Activated CD4-positive, alpha-beta memory T cell treated with anti-CD3 and anti-CD28 coated beads for 36 hours (primary cell): ENCODE measurements around the gene NBPF15. TPM values are rescaled to one million over a fixed set of nuclear protein-coding genes. Genes with fewer than 3 reads are reported as not detected.
"Not testable (repeated sequence)": the region's sequence is repeated elsewhere in the genome, so short reads cannot be mapped to it uniquely, and the experiment has no call there.

Source experiments
- CTCF ChIA-PET: fragments of 350-600 bp; sonication (Branson Sonifier 250); formaldehyde crosslinking; loops from one replicate; lab custom pipeline; 2021; ENCODE audit warnings: antibody characterized with exemption, inconsistent platforms; lab: Charles Lee
- POLR2A ChIA-PET: fragments of 350-600 bp; sonication (Branson Sonifier 250); formaldehyde crosslinking; loops from one replicate; lab custom pipeline; 2021; ENCODE audit warnings: antibody characterized with exemption; lab: Charles Lee
- DNase-seq: peaks from one replicate; pipeline ENCODE4 v3.0.0-alpha.2; 2020
- H3K27ac Mint-ChIP-seq: one replicate; pipeline ENCODE4 v1.8.0; 2021; ENCODE audit warnings: mixed read lengths
- H3K27me3 Mint-ChIP-seq: one replicate; pipeline ENCODE4 v1.8.0; 2021; ENCODE audit warnings: mixed read lengths
- H3K36me3 Mint-ChIP-seq: one replicate; pipeline ENCODE4 v1.8.0; 2021; ENCODE audit warnings: mixed read lengths
- H3K4me1 Mint-ChIP-seq: one replicate; pipeline ENCODE4 v1.8.0; 2021; ENCODE audit warnings: low read depth, mixed read lengths
- H3K4me3 Mint-ChIP-seq: one replicate; pipeline ENCODE4 v1.8.0; 2021; ENCODE audit warnings: mild to moderate bottlenecking, mixed read lengths
- H3K9me3 Mint-ChIP-seq: one replicate; pipeline ENCODE4 v1.8.0; 2021; ENCODE audit warnings: mixed read lengths
- intact Hi-C: fragments of 100-400 bp; cut with micrococcal nuclease; formaldehyde crosslinking; loops from one replicate; pipeline ENCODE4 v1.15.1; 2023
- total RNA-seq, 2 experiments: library from RNA; stranded (reverse); gene quantifications; one replicate each; pipeline ENCODE4 v1.2.3, GENCODE V29; 2021

Gene NBPF15, protein sequence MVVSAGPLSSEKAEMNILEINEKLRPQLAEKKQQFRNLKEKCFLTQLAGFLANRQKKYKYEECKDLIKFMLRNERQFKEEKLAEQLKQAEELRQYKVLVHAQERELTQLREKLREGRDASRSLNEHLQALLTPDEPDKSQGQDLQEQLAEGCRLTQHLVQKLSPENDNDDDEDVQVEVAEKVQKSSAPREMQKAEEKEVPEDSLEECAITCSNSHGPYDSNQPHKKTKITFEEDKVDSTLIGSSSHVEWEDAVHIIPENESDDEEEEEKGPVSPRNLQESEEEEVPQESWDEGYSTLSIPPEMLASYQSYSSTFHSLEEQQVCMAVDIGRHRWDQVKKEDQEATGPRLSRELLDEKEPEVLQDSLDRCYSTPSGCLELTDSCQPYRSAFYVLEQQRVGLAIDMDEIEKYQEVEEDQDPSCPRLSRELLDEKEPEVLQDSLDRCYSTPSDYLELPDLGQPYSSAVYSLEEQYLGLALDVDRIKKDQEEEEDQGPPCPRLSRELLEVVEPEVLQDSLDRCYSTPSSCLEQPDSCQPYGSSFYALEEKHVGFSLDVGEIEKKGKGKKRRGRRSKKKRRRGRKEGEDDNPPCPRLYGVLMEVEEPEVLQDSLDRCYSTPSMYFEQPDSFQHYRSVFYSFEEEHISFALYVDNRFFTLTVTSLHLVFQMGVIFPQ
- total RNA-seq = 10 to 100 TPM; 56.3 to 58.2 TPM

- CTCF ChIA-PET, H3K4me1 Mint-ChIP-seq, intact Hi-C loops, H3K36me3 Mint-ChIP-seq, POLR2A ChIA-PET, H3K27me3 Mint-ChIP-seq, H3K9me3 Mint-ChIP-seq: not testable (repeated sequence)
- H3K27ac Mint-ChIP-seq = peak within 1 kb of the TSS; percentile 91
- DNase-seq = peak; percentile 81
- H3K4me3 Mint-ChIP-seq = peak within 1 kb of the TSS; percentile 99
Measured at GRCh38 chr1:144461136-144461759, at the start of gene NBPF15. Gene NBPF15, minus strand, starts transcription at chr1:144461669. Its CDS starts 21,666 bp downstream, at chr1:144440003.

DNA sequence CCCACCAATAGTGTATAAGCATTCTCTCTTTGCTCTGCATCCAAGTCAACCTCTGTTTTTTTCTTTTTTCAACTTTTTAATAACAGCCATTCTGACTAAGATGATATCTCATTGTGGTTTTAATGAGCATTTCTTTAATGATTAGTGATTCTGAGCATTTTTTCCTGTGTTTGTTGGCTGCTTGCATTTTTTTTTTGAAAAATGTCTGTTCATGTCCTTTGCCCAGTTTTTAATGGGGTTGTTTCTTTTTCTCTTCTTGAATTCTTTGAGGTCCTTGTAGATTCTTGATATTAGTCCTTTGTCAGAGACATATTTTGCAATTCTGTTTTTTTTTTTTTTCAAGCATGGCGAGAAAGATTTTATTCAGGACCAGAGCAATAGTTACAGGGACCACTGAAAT, 35.0 kb upstream of the NBPF15 start:
- H3K36me3 Mint-ChIP-seq, CTCF ChIA-PET, H3K9me3 Mint-ChIP-seq, H3K27ac Mint-ChIP-seq, H3K4me1 Mint-ChIP-seq, DNase-seq, intact Hi-C loops, H3K27me3 Mint-ChIP-seq, H3K4me3 Mint-ChIP-seq, POLR2A ChIA-PET: not testable (repeated sequence)

DNA sequence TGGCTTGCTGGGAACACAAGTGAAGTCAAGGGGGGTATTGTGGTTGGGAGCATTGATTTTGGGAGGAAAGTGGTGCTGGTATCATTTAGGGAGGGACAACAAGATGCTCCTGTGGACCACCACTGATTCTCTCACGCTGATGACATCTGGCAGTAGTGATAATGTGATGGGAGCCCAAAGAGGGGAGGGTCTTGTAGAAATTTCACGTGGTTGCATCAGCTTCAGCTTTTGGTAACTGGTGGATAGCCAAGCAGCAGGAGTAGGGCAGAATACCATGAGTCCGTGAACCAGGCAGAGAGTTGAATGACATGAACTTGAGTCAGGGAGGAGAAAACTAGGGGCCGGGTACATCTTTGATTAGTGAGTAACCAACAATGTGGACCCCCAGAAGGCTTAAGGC, 32.7 kb upstream of the NBPF15 start:
- H3K36me3 Mint-ChIP-seq, CTCF ChIA-PET, POLR2A ChIA-PET, H3K27ac Mint-ChIP-seq, H3K27me3 Mint-ChIP-seq, intact Hi-C loops, H3K4me3 Mint-ChIP-seq, DNase-seq, H3K9me3 Mint-ChIP-seq, H3K4me1 Mint-ChIP-seq: not testable (repeated sequence)

DNA sequence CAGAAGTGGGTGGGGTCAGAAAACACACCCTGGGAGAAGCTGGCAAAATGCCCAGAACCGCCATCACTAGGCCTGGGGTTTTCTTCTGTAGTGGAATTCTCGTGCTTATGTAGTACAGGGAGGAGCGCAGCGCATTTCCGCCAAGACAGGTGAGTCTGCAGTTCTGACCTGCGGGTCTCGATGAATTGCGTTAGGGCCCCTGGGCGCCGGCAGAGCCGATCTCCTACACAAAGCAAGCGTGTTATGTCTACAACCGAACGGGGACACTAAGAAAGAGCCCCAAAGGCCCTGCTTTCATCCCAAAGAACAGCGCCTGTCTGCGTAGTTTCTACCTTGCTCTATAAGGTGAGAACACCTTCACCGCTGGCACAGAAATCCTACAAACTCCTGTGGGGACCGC, 28.9 kb upstream of the NBPF15 start:
- intact Hi-C loops, H3K4me1 Mint-ChIP-seq, H3K36me3 Mint-ChIP-seq, H3K9me3 Mint-ChIP-seq, H3K27me3 Mint-ChIP-seq, CTCF ChIA-PET, H3K27ac Mint-ChIP-seq, POLR2A ChIA-PET: not testable (repeated sequence)
- peak overlapping the region; percentile 60 for H3K4me3 Mint-ChIP-seq
- peak; percentile 39 for DNase-seq

DNA sequence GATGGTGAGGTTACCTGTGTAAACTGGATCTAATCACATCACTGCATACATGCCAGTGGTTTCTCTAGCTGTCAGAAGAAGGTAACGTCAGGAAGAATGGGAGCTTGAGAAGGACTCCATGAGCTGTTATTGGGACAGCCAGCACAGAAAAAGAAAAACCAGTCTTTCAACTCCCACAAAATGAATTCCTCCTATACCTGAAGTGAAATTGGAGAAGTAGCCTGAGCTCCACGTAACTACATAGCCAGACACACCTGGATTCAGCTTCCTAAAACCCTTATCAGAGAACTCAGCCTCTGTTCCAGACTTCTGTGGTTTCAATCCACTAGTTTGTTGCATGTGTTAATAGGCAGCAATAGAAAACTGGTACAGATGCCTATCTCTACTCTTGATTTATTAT, 25.5 kb upstream of the NBPF15 start:
- H3K36me3 Mint-ChIP-seq, H3K9me3 Mint-ChIP-seq, H3K4me1 Mint-ChIP-seq, H3K27me3 Mint-ChIP-seq, DNase-seq, H3K4me3 Mint-ChIP-seq, H3K27ac Mint-ChIP-seq, intact Hi-C loops, CTCF ChIA-PET, POLR2A ChIA-PET: not testable (repeated sequence)

GRCh38 chr1:144485048-144485993, 23.9 kb upstream of the NBPF15 start:
- H3K27me3 Mint-ChIP-seq, intact Hi-C loops, CTCF ChIA-PET, H3K36me3 Mint-ChIP-seq, H3K4me1 Mint-ChIP-seq, DNase-seq, H3K9me3 Mint-ChIP-seq, H3K27ac Mint-ChIP-seq, POLR2A ChIA-PET, H3K4me3 Mint-ChIP-seq: not testable (repeated sequence)

DNA sequence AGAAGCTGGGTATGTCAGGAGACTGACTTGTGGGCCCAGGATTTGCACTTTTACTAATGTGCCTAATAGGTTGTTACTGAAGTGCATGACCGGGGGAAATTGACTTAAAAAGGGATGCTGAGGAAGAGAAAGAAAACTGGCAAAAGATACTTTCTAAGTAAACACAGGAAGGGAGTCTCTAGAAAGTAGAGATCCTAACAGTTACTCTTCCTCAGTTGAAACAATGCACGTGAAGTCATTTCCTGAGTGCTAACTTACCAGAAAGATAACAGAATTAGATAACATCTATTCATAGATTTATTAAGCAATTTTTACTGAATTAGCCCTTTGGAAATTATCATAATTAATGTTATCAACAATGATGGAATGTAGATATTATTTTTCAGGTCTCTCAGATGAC, 12.4 kb upstream of the NBPF15 start:
- H3K4me3 Mint-ChIP-seq = not testable (repeated sequence)

DNA sequence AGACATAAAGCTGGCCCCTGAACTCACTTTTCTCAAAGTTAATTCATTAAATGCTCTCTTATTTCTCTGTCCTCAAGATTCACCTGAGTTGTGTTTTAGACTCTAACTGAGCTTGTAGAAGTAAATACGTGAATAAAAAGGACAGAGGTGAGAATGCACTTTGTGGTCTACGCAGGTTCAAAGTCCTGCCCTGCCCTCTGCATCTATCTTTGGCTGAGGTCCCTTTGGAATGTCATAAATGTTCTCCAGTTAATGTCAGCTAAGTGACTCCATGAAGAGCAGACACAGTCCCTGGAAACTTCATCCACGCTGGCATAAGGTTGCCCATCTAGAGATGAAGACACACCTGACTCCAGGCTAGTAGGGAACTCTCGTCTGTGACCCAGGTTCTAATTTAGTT, 10.0 kb upstream of the NBPF15 start:
- H3K36me3 Mint-ChIP-seq, POLR2A ChIA-PET, H3K9me3 Mint-ChIP-seq, intact Hi-C loops, H3K27ac Mint-ChIP-seq, DNase-seq, CTCF ChIA-PET, H3K4me3 Mint-ChIP-seq, H3K4me1 Mint-ChIP-seq, H3K27me3 Mint-ChIP-seq: not testable (repeated sequence)

More for the DNA sequence above, 12.4 kb upstream of the NBPF15 start:
- CTCF ChIA-PET, DNase-seq, H3K36me3 Mint-ChIP-seq, H3K4me1 Mint-ChIP-seq, intact Hi-C loops, H3K27ac Mint-ChIP-seq, H3K9me3 Mint-ChIP-seq, H3K27me3 Mint-ChIP-seq, POLR2A ChIA-PET: not testable (repeated sequence)

DNA sequence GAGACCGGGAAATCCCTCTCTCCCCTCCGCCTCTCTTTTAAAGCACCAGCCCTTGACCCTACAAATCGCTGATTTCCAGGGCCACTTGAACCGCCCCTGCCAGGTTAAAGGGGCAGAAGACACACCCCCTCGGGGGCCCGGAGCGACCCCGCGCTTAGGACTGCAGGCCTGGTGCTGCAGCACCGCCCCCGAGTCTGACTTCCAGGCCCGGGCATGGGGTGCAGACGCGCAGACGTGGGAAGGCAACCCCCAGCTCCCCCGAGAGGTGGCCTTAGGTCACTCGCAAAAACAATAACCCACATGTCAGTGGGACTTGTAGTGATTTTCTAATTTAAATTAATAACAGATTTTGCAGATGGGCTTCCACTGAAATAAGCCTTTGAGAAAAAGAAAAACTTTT, 309 bp upstream of the NBPF15 start:
- H3K36me3 Mint-ChIP-seq, POLR2A ChIA-PET, H3K9me3 Mint-ChIP-seq, intact Hi-C loops, H3K27ac Mint-ChIP-seq, DNase-seq, H3K27me3 Mint-ChIP-seq, CTCF ChIA-PET, H3K4me1 Mint-ChIP-seq, H3K4me3 Mint-ChIP-seq: not testable (repeated sequence)

- H3K36me3 Mint-ChIP-seq, H3K27ac Mint-ChIP-seq, POLR2A ChIA-PET, intact Hi-C loops, H3K9me3 Mint-ChIP-seq, H3K4me1 Mint-ChIP-seq, H3K27me3 Mint-ChIP-seq, CTCF ChIA-PET: not testable (repeated sequence)
- DNase-seq = peak; percentile 58
- peak overlapping the region; percentile 99 for H3K4me3 Mint-ChIP-seq
Measured at GRCh38 chr1:144460686-144461085, 783 bp downstream of the NBPF15 start.

DNA sequence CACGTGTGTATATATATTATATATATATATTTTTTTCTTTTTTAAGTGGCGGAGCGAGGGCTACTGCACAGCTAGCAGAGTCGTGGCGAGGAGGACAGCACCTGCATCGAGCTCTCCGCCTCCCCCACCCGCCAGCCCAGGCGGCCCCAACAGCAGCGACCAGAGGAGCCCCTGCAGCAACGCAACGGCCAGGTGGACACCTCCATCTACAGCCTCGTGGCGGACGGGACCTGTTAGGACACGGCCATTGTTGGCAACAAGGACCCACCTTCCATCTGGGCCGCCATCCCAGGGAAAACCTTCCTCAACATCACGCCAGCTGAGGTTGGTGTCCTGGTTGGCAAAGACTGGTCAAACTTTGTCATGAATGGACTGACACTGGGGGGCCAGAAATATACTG, 19.1 kb downstream of the NBPF15 start:
- POLR2A ChIA-PET = not testable (repeated sequence)

GRCh38 chr1:144439737-144440136, 21.7 kb downstream of the NBPF15 start:
- H3K27me3 Mint-ChIP-seq, H3K4me3 Mint-ChIP-seq, H3K36me3 Mint-ChIP-seq, H3K4me1 Mint-ChIP-seq, H3K27ac Mint-ChIP-seq, H3K9me3 Mint-ChIP-seq, CTCF ChIA-PET, intact Hi-C loops, POLR2A ChIA-PET: not testable (repeated sequence)
- peak; percentile 16 for DNase-seq

More for the DNA sequence above, 19.1 kb downstream of the NBPF15 start:
- H3K27me3 Mint-ChIP-seq, DNase-seq, H3K27ac Mint-ChIP-seq, intact Hi-C loops, H3K36me3 Mint-ChIP-seq, H3K9me3 Mint-ChIP-seq, H3K4me1 Mint-ChIP-seq, H3K4me3 Mint-ChIP-seq, CTCF ChIA-PET: not testable (repeated sequence)
